GM12878 (cell line): Measurements from ENCODE around the gene TCF12. TPM values are rescaled to one million over a fixed set of nuclear protein-coding genes. Genes with fewer than 3 reads are reported as not detected.

Source experiments
- ATF7 ChIP-seq: fragments of 450-650 bp; IDR thresholded peaks from 2 replicates; pipeline ENCODE4 v1.6.1; 2016; ENCODE audit warnings: low read depth, mild to moderate bottlenecking
- E2F4 ChIP-seq: IDR thresholded peaks from 2 replicates; pipeline ENCODE4 v1.6.1; 2012; ENCODE audit warnings: low read depth, low read length, improper control_type of control experiment
- MTA3 ChIP-seq: IDR thresholded peaks from 2 replicates; pipeline ENCODE4 v1.6.1; 2012; ENCODE audit warnings: low read length, inconsistent platforms, borderline replicate concordance
- RAD21 ChIP-seq: IDR thresholded peaks from 2 replicates; pipeline ENCODE4 v1.6.1; 2011; ENCODE audit warnings: mild to moderate bottlenecking, low read depth, low read length, moderate library complexity; ENCODE audit not compliant: insufficient read depth
- SMAD1 ChIP-seq: fragments of 450-650 bp; IDR thresholded peaks from 2 replicates; pipeline ENCODE4 v1.6.1; 2018; ENCODE audit warnings: mild to moderate bottlenecking, low read depth; ENCODE audit not compliant: partially characterized antibody
- SPI1 ChIP-seq: IDR thresholded peaks from 2 replicates; pipeline ENCODE4 v1.6.1; 2011; ENCODE audit warnings: low read depth, mild to moderate bottlenecking, low read length, moderate library complexity, borderline replicate concordance; ENCODE audit not compliant: insufficient read depth
- USF2 ChIP-seq: IDR thresholded peaks from 2 replicates; pipeline ENCODE4 v1.6.1; 2011; ENCODE audit warnings: low read depth, low read length, improper control_type of control experiment, borderline replicate concordance
- ZNF687 ChIP-seq: fragments of 450-650 bp; IDR thresholded peaks from 2 replicates; pipeline ENCODE4 v1.6.1; 2017; ENCODE audit warnings: mild to moderate bottlenecking, moderate library complexity
- polyA plus RNA-seq, 11 experiments: library from polyadenylated mRNA; depleted of rRNA in 4 of 11; unstranded in 6 of 11; stranded (reverse) in 5 of 11; fragments of >200 nt; fragmentation: Nextera tagmentation in 4 of 11; fragmentation: Illumina TruSeq in 1 of 11; extraction: Ambion mirVana in 4 of 11; extraction: Trizol in 1 of 11; gene quantifications; 1 replicate in 1 of 11; 2 replicates in 10 of 11; pipeline versions ENCODE4 v1.2.1 to v1.2.3, GENCODE V29; 2011 to 2016; ENCODE audit warnings: inconsistent platforms in 2 of 11, missing spikeins in 2 of 11, low read depth in 1 of 11
- total RNA-seq, 4 experiments: library from RNA; depleted of rRNA in 3 of 4; stranded (reverse); fragments of >200 nt in 3 of 4; fragmentation: Illumina TruSeq in 1 of 4; extraction: Trizol in 1 of 4; gene quantifications; 2 replicates each; pipeline versions ENCODE4 v1.2.1 to v1.2.3, GENCODE V29; 2013 to 2021
- TF ChIP-seq, protein P1 (sequence below): fragments of 450-650 bp; formaldehyde crosslinking; IDR thresholded peaks from 2 replicates; pipeline ENCODE4 v1.4.0; 2022; ENCODE audit warnings: mild to moderate bottlenecking, moderate library complexity
- TF ChIP-seq, protein P2 (sequence below): fragments of 450-650 bp; IDR thresholded peaks from 2 replicates; pipeline ENCODE4 v1.6.1; 2016; ENCODE audit warnings: mild to moderate bottlenecking
- TF ChIP-seq, protein P3 (sequence below): fragments of 450-650 bp; IDR thresholded peaks from 2 replicates; pipeline ENCODE4 v1.6.1; 2016; ENCODE audit warnings: mild to moderate bottlenecking
- TF ChIP-seq, protein P4 (sequence below): IDR thresholded peaks from 2 replicates; pipeline ENCODE4 v1.6.1; 2011; ENCODE audit warnings: borderline replicate concordance, low read depth, mild to moderate bottlenecking, moderate library complexity, low read length; ENCODE audit not compliant: insufficient read depth, poor library complexity, severe bottlenecking
- TF ChIP-seq, protein P5 (sequence below): IDR thresholded peaks from 2 replicates; pipeline ENCODE4 v1.6.1; 2012; ENCODE audit warnings: low read depth, low read length, improper control_type of control experiment

Gene TCF12
- total and polyA plus RNA-seq, 10 of the 15 experiments (the other 5 are each of a cell fraction or from before 2014, with no cell fraction given), result 8.2 to 70.9 (median 49.5) TPM

- TF ChIP-seq, protein P1, sequence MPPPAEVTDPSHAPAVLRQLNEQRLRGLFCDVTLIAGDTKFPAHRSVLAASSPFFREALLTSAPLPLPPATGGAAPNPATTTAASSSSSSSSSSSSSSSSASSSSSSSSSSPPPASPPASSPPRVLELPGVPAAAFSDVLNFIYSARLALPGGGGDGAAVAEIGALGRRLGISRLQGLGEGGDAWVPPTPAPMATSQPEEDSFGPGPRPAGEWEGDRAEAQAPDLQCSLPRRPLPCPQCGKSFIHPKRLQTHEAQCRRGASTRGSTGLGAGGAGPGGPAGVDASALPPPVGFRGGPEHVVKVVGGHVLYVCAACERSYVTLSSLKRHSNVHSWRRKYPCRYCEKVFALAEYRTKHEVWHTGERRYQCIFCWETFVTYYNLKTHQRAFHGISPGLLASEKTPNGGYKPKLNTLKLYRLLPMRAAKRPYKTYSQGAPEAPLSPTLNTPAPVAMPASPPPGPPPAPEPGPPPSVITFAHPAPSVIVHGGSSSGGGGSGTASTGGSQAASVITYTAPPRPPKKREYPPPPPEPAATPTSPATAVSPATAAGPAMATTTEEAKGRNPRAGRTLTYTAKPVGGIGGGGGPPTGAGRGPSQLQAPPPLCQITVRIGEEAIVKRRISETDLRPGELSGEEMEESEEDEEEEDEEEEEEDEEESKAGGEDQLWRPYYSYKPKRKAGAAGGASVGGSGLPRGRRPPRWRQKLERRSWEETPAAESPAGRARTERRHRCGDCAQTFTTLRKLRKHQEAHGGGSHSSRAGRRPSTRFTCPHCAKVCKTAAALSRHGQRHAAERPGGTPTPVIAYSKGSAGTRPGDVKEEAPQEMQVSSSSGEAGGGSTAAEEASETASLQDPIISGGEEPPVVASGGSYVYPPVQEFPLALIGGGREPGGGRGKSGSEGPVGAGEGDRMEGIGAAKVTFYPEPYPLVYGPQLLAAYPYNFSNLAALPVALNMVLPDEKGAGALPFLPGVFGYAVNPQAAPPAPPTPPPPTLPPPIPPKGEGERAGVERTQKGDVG, result no peak
- no peak for TF ChIP-seq ZNF687
- TF ChIP-seq MTA3, result no peak; the same call in 1 of the 2 replicates
- TF ChIP-seq, protein P2, sequence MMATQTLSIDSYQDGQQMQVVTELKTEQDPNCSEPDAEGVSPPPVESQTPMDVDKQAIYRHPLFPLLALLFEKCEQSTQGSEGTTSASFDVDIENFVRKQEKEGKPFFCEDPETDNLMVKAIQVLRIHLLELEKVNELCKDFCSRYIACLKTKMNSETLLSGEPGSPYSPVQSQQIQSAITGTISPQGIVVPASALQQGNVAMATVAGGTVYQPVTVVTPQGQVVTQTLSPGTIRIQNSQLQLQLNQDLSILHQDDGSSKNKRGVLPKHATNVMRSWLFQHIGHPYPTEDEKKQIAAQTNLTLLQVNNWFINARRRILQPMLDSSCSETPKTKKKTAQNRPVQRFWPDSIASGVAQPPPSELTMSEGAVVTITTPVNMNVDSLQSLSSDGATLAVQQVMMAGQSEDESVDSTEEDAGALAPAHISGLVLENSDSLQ, result no peak
- no peak for TF ChIP-seq SPI1
- TF ChIP-seq, protein P3, sequence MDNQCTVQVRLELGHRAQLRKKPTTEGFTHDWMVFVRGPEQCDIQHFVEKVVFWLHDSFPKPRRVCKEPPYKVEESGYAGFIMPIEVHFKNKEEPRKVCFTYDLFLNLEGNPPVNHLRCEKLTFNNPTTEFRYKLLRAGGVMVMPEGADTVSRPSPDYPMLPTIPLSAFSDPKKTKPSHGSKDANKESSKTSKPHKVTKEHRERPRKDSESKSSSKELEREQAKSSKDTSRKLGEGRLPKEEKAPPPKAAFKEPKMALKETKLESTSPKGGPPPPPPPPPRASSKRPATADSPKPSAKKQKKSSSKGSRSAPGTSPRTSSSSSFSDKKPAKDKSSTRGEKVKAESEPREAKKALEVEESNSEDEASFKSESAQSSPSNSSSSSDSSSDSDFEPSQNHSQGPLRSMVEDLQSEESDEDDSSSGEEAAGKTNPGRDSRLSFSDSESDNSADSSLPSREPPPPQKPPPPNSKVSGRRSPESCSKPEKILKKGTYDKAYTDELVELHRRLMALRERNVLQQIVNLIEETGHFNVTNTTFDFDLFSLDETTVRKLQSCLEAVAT, result no peak
- TF ChIP-seq, protein P4, sequence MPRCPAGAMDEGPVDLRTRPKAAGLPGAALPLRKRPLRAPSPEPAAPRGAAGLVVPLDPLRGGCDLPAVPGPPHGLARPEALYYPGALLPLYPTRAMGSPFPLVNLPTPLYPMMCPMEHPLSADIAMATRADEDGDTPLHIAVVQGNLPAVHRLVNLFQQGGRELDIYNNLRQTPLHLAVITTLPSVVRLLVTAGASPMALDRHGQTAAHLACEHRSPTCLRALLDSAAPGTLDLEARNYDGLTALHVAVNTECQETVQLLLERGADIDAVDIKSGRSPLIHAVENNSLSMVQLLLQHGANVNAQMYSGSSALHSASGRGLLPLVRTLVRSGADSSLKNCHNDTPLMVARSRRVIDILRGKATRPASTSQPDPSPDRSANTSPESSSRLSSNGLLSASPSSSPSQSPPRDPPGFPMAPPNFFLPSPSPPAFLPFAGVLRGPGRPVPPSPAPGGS, result no peak
- no peak for TF ChIP-seq ATF7
- no peak for TF ChIP-seq E2F4
- no peak for TF ChIP-seq USF2
- TF ChIP-seq, protein P5, sequence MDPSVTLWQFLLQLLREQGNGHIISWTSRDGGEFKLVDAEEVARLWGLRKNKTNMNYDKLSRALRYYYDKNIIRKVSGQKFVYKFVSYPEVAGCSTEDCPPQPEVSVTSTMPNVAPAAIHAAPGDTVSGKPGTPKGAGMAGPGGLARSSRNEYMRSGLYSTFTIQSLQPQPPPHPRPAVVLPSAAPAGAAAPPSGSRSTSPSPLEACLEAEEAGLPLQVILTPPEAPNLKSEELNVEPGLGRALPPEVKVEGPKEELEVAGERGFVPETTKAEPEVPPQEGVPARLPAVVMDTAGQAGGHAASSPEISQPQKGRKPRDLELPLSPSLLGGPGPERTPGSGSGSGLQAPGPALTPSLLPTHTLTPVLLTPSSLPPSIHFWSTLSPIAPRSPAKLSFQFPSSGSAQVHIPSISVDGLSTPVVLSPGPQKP, result no peak
- TF ChIP-seq RAD21, result no peak
- TF ChIP-seq SMAD1, result no peak
These were observed 127.4 kb downstream of the TCF12 start (continued) for GRCh38 chr15:57045741-57046382.
